HepG2 (cell line): Measurements from ENCODE around the gene CDK14. TPM values are rescaled to one million over a fixed set of nuclear protein-coding genes. Genes with fewer than 3 reads are reported as not detected.

ENCODE experiments used
- ATAC-seq: fragments of 200-7000 bp; cut with Tn5 transposase; 3 replicates; pipeline ENCODE4 v1.9.1; 2020; ENCODE audit warnings: mild to moderate bottlenecking, moderate library complexity
- BruUV-seq: library from RNA; stranded (reverse); fragments of 400-500 nt; replicated peaks from 2 replicates; lab custom pipeline; 2021; lab: Mats Ljungman, UMichigan
- CTCF ChIA-PET: fragments of 300-600 bp; formaldehyde crosslinking; extraction: SDS; loops from one replicate; lab custom pipeline; 2021; ENCODE audit warnings: low total read pairs, inconsistent platforms, low intra/inter-chr PET ratio; lab: Yijun Ruan, JAX
- POLR2A ChIA-PET: fragments of 350-600 bp; sonication (Branson Sonifier 250); formaldehyde crosslinking; loops from one replicate; lab custom pipeline; 2020; ENCODE audit warnings: antibody characterized with exemption, inconsistent platforms; lab: Yijun Ruan, JAX
- DNase-seq: peaks from one replicate; pipeline ENCODE4 v3.0.0-alpha.2; 2015; ENCODE audit warnings: low spot score
- FAIRE-seq: peaks from 3 replicates; lab custom pipeline; 2011; peaks lifted over from hg19 to GRCh38; lab: Jason Lieb, UNC
- H2AFZ ChIP-seq: one replicate; pipeline ENCODE4 v1.6.1; 2011; ENCODE audit warnings: low read length, inconsistent platforms
- H3K27ac ChIP-seq: fragments of 300-600 bp; 3 replicates; pipeline ENCODE4 v1.8.0; 2011; ENCODE audit warnings: mixed run types, mild to moderate bottlenecking, mixed read lengths, low read length, inconsistent platforms; ENCODE audit not compliant: insufficient read depth; ENCODE audit errors: extremely low read length
- H3K27me3 ChIP-seq, 2 experiments: fragments of 200-600 bp in 1 of 2; 2 replicates in 1 of 2; 3 replicates in 1 of 2; pipeline versions ENCODE4 v1.6.0 to v1.8.0; 2011; ENCODE audit warnings: low read length in 2 of 2, mild to moderate bottlenecking in 2 of 2, moderate library complexity in 2 of 2, inconsistent platforms in 1 of 2; ENCODE audit not compliant: insufficient read depth in 2 of 2, control insufficient read depth in 1 of 2
- H3K36me3 ChIP-seq, 2 experiments: fragments of 200-600 bp in 1 of 2; replicated peaks in 1 of 2; 2 replicates in 1 of 2; 3 replicates in 1 of 2; pipeline versions ENCODE4 v1.5.1 to v1.8.0; 2011; ENCODE audit warnings: low read length in 2 of 2, inconsistent platforms in 1 of 2; ENCODE audit not compliant: insufficient read depth in 2 of 2, control insufficient read depth in 1 of 2
- H3K4me1 ChIP-seq: 2 replicates; pipeline ENCODE4 v1.5.1; 2012; ENCODE audit warnings: low read length, inconsistent platforms; ENCODE audit not compliant: insufficient read depth
- H3K4me2 ChIP-seq: 2 replicates; pipeline ENCODE4 v1.6.0; 2011; ENCODE audit warnings: low read depth, low read length, inconsistent platforms
- H3K4me3 ChIP-seq, 3 experiments: fragments of 200-600 bp in 1 of 3; sonication (generic), shearing (Covaris generic) in 1 of 3; replicated peaks in 1 of 3; 2 replicates each; pipeline ENCODE4 v1.5.1; 2011 to 2016; ENCODE audit warnings: low read length in 3 of 3, inconsistent platforms in 2 of 3, low read depth in 2 of 3, mild to moderate bottlenecking in 2 of 3, control low read depth in 1 of 3, mixed read lengths in 1 of 3; ENCODE audit not compliant: insufficient read depth in 1 of 3
- H3K79me2 ChIP-seq: one replicate; pipeline ENCODE4 v1.6.1; 2011; ENCODE audit warnings: low read length, inconsistent platforms; ENCODE audit not compliant: insufficient read depth
- H3K9ac ChIP-seq: 2 replicates; pipeline ENCODE4 v1.6.0; 2011; ENCODE audit warnings: mild to moderate bottlenecking, low read depth, low read length, inconsistent platforms; ENCODE audit not compliant: insufficient read depth
- H3K9me3 ChIP-seq: 2 replicates; pipeline ENCODE4 v1.5.1; 2012; ENCODE audit warnings: mild to moderate bottlenecking, low read length
- H4K20me1 ChIP-seq: 2 replicates; pipeline ENCODE4 v1.6.0; 2011; ENCODE audit warnings: inconsistent platforms, mild to moderate bottlenecking, low read length, moderate library complexity; ENCODE audit not compliant: insufficient read depth
- FOXA1 ChIP-seq, 2 experiments: fragments of 450-650 bp in 1 of 2; sonication (generic) in 1 of 2; formaldehyde crosslinking in 1 of 2; IDR thresholded peaks; 2 replicates each; pipeline versions ENCODE4 v1.4.0 to v1.6.1; 2016 to 2020; ENCODE audit warnings: missing genetic modification reagents in 1 of 2
- GFI1 ChIP-seq: sonication (generic); formaldehyde crosslinking; IDR thresholded peaks from 2 replicates; pipeline ENCODE4 v1.5.0; 2020; ENCODE audit warnings: missing genetic modification reagents, mild to moderate bottlenecking, borderline replicate concordance
- HNRNPK ChIP-seq: fragments of 200-400 bp; formaldehyde crosslinking; IDR thresholded peaks from 2 replicates; pipeline ENCODE4 v1.6.1; 2018; ENCODE audit warnings: low read length, low read depth, moderate library complexity, mild to moderate bottlenecking; ENCODE audit not compliant: poor library complexity, severe bottlenecking
- KLF16 ChIP-seq, 2 experiments: sonication (generic) in 1 of 2; formaldehyde crosslinking in 1 of 2; IDR thresholded peaks; 2 replicates each; pipeline versions ENCODE4 v1.6.1 to v1.8.0; 2016 to 2023; ENCODE audit warnings: missing genetic modification reagents in 2 of 2, missing compliant biosample characterization in 1 of 2
- PCBP2 ChIP-seq: fragments of 200-400 bp; formaldehyde crosslinking; optimal IDR thresholded peaks from 2 replicates; pipeline ENCODE3; 2018; ENCODE audit warnings: low read length, low read depth; ENCODE audit not compliant: poor library complexity, severe bottlenecking
- TARDBP ChIP-seq: sonication (generic); formaldehyde crosslinking; IDR thresholded peaks from 2 replicates; pipeline ENCODE4 v1.8.0; 2022; ENCODE audit warnings: mild to moderate bottlenecking, missing genetic modification reagents
- U2AF1 ChIP-seq: fragments of 200-400 bp; formaldehyde crosslinking; optimal IDR thresholded peaks from 2 replicates; pipeline ENCODE3; 2017; ENCODE audit warnings: mild to moderate bottlenecking, low read depth, low read length
- ZMYM2 ChIP-seq: sonication (generic); formaldehyde crosslinking; IDR thresholded peaks from 2 replicates; pipeline ENCODE4 v1.8.0; 2022; ENCODE audit warnings: mild to moderate bottlenecking, missing genetic modification reagents
- ZNF431 ChIP-seq: sonication (generic); formaldehyde crosslinking; IDR thresholded peaks from 2 replicates; pipeline ENCODE4 v1.9.0; 2022; ENCODE audit warnings: missing genetic modification reagents, low read depth, mild to moderate bottlenecking, borderline replicate concordance
- WGBS: methylation state at CpG from one replicate; pipeline ENCODE4 v1.1.6; 2017; ENCODE audit warnings: low lambda C conversion rate; 5-methylcytosine and 5-hydroxymethylcytosine counted together
- in situ Hi-C: cut with HindIII; loops from 2 replicates; pipeline ENCODE4 v1.10.0; 2017; ENCODE audit warnings: low pct_unique_long_range_greater_than_20kb; ENCODE audit not compliant: extremely low pct_ligation_motif_present
- intact Hi-C: fragments of 100-400 bp; cut with micrococcal nuclease; formaldehyde crosslinking; loops from one replicate; pipeline ENCODE4 v1.10.0; 2022; ENCODE audit not compliant: unreplicated experiment
- polyA plus RNA-seq, 8 experiments: library from polyadenylated mRNA; depleted of rRNA in 3 of 8; stranded (reverse) in 7 of 8; unstranded in 1 of 8; fragments of >200 nt; fragmentation: Illumina TruSeq in 4 of 8; extraction: Trizol in 4 of 8; gene quantifications; 2 replicates each; pipeline versions ENCODE4 v1.2.1 to v1.2.3, GENCODE V29; 2011 to 2016; ENCODE audit warnings: low read depth in 4 of 8, missing spikeins in 1 of 8, mixed read lengths in 1 of 8; ENCODE audit not compliant: insufficient read depth in 1 of 8
- total RNA-seq, 5 experiments: library from RNA; depleted of rRNA; stranded (reverse); fragments of >200 nt; fragmentation: Illumina TruSeq; extraction: Trizol; gene quantifications; 2 replicates each; pipeline ENCODE4 v1.2.3, GENCODE V29; 2016; ENCODE audit warnings: low read depth in 1 of 5
- TF ChIP-seq, protein P1 (sequence below): sonication (generic); formaldehyde crosslinking; IDR thresholded peaks from 2 replicates; pipeline ENCODE4 v1.5.1; 2020; ENCODE audit warnings: mild to moderate bottlenecking, missing genetic modification reagents, borderline replicate concordance

The CDK14 gene
- total and polyA plus RNA-seq, 2 of the 13 experiments (the other 11 are each of a cell fraction or from before 2014, with no cell fraction given) = 0.26 to 0.71 TPM

GRCh38 chr7:90720984-90721760 is 125.1 kb downstream of the CDK14 start (continued):
- TF ChIP-seq, protein P1, sequence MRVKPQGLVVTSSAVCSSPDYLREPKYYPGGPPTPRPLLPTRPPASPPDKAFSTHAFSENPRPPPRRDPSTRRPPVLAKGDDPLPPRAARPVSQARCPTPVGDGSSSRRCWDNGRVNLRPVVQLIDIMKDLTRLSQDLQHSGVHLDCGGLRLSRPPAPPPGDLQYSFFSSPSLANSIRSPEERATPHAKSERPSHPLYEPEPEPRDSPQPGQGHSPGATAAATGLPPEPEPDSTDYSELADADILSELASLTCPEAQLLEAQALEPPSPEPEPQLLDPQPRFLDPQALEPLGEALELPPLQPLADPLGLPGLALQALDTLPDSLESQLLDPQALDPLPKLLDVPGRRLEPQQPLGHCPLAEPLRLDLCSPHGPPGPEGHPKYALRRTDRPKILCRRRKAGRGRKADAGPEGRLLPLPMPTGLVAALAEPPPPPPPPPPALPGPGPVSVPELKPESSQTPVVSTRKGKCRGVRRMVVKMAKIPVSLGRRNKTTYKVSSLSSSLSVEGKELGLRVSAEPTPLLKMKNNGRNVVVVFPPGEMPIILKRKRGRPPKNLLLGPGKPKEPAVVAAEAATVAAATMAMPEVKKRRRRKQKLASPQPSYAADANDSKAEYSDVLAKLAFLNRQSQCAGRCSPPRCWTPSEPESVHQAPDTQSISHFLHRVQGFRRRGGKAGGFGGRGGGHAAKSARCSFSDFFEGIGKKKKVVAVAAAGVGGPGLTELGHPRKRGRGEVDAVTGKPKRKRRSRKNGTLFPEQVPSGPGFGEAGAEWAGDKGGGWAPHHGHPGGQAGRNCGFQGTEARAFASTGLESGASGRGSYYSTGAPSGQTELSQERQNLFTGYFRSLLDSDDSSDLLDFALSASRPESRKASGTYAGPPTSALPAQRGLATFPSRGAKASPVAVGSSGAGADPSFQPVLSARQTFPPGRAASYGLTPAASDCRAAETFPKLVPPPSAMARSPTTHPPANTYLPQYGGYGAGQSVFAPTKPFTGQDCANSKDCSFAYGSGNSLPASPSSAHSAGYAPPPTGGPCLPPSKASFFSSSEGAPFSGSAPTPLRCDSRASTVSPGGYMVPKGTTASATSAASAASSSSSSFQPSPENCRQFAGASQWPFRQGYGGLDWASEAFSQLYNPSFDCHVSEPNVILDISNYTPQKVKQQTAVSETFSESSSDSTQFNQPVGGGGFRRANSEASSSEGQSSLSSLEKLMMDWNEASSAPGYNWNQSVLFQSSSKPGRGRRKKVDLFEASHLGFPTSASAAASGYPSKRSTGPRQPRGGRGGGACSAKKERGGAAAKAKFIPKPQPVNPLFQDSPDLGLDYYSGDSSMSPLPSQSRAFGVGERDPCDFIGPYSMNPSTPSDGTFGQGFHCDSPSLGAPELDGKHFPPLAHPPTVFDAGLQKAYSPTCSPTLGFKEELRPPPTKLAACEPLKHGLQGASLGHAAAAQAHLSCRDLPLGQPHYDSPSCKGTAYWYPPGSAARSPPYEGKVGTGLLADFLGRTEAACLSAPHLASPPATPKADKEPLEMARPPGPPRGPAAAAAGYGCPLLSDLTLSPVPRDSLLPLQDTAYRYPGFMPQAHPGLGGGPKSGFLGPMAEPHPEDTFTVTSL = 0 out of 2 replicates have a peak, but pooled peaks have one; percentile 56
- TF ChIP-seq TARDBP (CRISPR knock-in tag) (no peak), FOXA1 (IDR thresholded peaks at IDR 0.05) (no peak), FOXA1 (CRISPR knock-in tag; IDR thresholded peaks at IDR 0.05) (peak; percentile 57)

GRCh38 chr7:90721869-90722431 is 125.8 kb downstream of the CDK14 start:
- no peak for FAIRE-seq
- Histone ChIP-seq H2AFZ (no peak overlapping the region), H3K4me1 (peaks cover 48% of the 10 kb centered on the region), H3K4me2 (no peak overlapping the region), H3K79me2 (no peaks in the 10 kb centered on the region), H3K9me3 (no peaks in the 10 kb centered on the region), H3K9ac (no peak overlapping the region), H3K27me3 (0 out of 5 replicates have a peak, but pooled peaks cover 0 to 3% of the 10 kb centered on the region in 2 experiments), H3K4me3 (no peak overlapping the region), H3K36me3 (no peaks in the 10 kb centered on the region), H4K20me1 (no peaks in the 10 kb centered on the region), H3K27ac (peak overlapping the region; percentile 38)
- WGBS = 78% methylated on average over 7 of the region's 7 CpGs
- TF ChIP-seq KLF16 (CRISPR knock-in tag; IDR thresholded peaks at IDR 0.05) = no peak
- peak; percentile 75 for TF ChIP-seq PCBP2
- TF ChIP-seq ZNF431 (CRISPR knock-in tag) = no peak
- TF ChIP-seq HNRNPK = peak; percentile 90
- no peak for TF ChIP-seq U2AF1
- no peak for TF ChIP-seq ZMYM2 (CRISPR knock-in tag)
- no peak for TF ChIP-seq GFI1
- BruUV-seq = no TSS peak
- ATAC-seq = no peak
- in situ Hi-C loops (loop anchor here (25.0 kb wide), 1 partner anchor 290 kb away; no protein-coding TSS in a partner anchor), intact Hi-C loops (no loop called here)
- no peak for DNase-seq
- CTCF ChIA-PET = no interaction called here
- POLR2A ChIA-PET = no interaction called here
